ENCODE results near the gene PTPRK.

DNA sequence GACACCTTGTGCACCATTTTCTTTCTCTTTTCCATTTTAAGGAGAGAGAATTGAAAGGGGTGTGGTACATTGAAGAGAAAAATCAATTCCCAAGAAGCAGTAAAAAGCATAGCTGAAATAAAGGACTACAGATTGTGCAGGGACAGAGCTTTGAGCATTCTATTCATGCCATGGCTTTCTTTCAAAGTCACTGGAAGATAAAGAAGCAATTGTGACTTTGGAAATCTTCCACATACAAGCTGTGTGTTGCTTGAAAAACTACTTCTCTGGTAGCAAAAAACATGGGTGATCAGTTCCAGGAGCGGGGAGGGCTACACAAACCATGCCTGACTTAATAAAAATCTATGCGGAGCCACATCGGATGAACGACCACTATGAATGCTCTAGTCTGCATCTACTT lies 389.4 kb downstream of the PTPRK start:
- TF ChIP-seq, protein P1, sequence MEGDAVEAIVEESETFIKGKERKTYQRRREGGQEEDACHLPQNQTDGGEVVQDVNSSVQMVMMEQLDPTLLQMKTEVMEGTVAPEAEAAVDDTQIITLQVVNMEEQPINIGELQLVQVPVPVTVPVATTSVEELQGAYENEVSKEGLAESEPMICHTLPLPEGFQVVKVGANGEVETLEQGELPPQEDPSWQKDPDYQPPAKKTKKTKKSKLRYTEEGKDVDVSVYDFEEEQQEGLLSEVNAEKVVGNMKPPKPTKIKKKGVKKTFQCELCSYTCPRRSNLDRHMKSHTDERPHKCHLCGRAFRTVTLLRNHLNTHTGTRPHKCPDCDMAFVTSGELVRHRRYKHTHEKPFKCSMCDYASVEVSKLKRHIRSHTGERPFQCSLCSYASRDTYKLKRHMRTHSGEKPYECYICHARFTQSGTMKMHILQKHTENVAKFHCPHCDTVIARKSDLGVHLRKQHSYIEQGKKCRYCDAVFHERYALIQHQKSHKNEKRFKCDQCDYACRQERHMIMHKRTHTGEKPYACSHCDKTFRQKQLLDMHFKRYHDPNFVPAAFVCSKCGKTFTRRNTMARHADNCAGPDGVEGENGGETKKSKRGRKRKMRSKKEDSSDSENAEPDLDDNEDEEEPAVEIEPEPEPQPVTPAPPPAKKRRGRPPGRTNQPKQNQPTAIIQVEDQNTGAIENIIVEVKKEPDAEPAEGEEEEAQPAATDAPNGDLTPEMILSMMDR (IDR thresholded peaks at IDR 0.05): no peak
- TF ChIP-seq POLR2A (IDR thresholded peaks at IDR 0.05): no peak
